Mononuclear cell (primary cell): ENCODE results near the gene WASF2. TPM values are rescaled to one million over a fixed set of nuclear protein-coding genes. Genes with fewer than 3 reads are reported as not detected.
"Not testable (repeated sequence)": the region's sequence is repeated elsewhere in the genome, so short reads cannot be mapped to it uniquely, and the experiment has no call there.

ENCODE experiments used
- H3K27me3 ChIP-seq: 2 replicates; pipeline ENCODE4 v1.6.0; 2011; ENCODE audit warnings: low read length, control low read depth; ENCODE audit not compliant: insufficient read depth
- H3K4me1 ChIP-seq: 2 replicates; pipeline ENCODE4 v1.5.1; 2011; ENCODE audit warnings: mild to moderate bottlenecking, low read length, control low read depth; ENCODE audit not compliant: insufficient read depth
- H3K4me3 ChIP-seq: 2 replicates; pipeline ENCODE4 v1.5.1; 2011; ENCODE audit warnings: mild to moderate bottlenecking, low read length, moderate library complexity
- H3K9me3 ChIP-seq: 2 replicates; pipeline ENCODE4 v1.5.1; 2011; ENCODE audit warnings: low read depth, mild to moderate bottlenecking, control low read depth, low read length
- total RNA-seq: library from RNA; depleted of rRNA; stranded (reverse); fragments of >200 nt; gene quantifications from one replicate; pipeline ENCODE4 v1.2.3, GENCODE V29; 2012

The WASF2 gene
- total RNA-seq, 1 donor, result 29.4 TPM

- Histone ChIP-seq H3K27me3 (no peaks in the 10 kb centered on the region), H3K4me1 (peaks cover 14% of the 10 kb centered on the region), H3K9me3 (no peaks in the 10 kb centered on the region), H3K4me3 (no peak overlapping the region)
These were observed 24.0 kb upstream of the WASF2 start for GRCh38 chr1:27513958-27514357.

- no peaks in the 10 kb centered on the region for H3K9me3 ChIP-seq
- no peak overlapping the region for H3K4me3 ChIP-seq
- no peaks in the 10 kb centered on the region for H3K27me3 ChIP-seq
- H3K4me1 ChIP-seq, result peaks cover 14% of the 10 kb centered on the region
These were observed 23.6 kb upstream of the WASF2 start for GRCh38 chr1:27513528-27513927.

- Histone ChIP-seq H3K4me1 (peaks cover 13% of the 10 kb centered on the region), H3K27me3 (no peaks in the 10 kb centered on the region), H3K4me3 (no peak overlapping the region), H3K9me3 (no peaks in the 10 kb centered on the region)
These were observed 19.4 kb upstream of the WASF2 start for GRCh38 chr1:27509127-27510080.

GRCh38 chr1:27507960-27508665 lies 18.1 kb upstream of the WASF2 start:
- Histone ChIP-seq H3K27me3 (no peaks in the 10 kb centered on the region), H3K4me1 (peaks cover under 1% of the 10 kb centered on the region), H3K9me3 (no peaks in the 10 kb centered on the region), H3K4me3 (no peak overlapping the region)

- H3K27me3 ChIP-seq, result no peaks in the 10 kb centered on the region
- no peaks in the 10 kb centered on the region for H3K4me1 ChIP-seq
- no peaks in the 10 kb centered on the region for H3K9me3 ChIP-seq
- no peak overlapping the region for H3K4me3 ChIP-seq
These were observed 16.7 kb upstream of the WASF2 start for GRCh38 chr1:27506703-27507102.

GRCh38 chr1:27505420-27505680 lies 15.4 kb upstream of the WASF2 start:
- no peaks in the 10 kb centered on the region for H3K9me3 ChIP-seq
- H3K4me3 ChIP-seq, result no peak overlapping the region
- H3K4me1 ChIP-seq, result no peaks in the 10 kb centered on the region
- H3K27me3 ChIP-seq, result no peaks in the 10 kb centered on the region

- H3K4me1 ChIP-seq, result no peaks in the 10 kb centered on the region
- H3K27me3 ChIP-seq, result no peaks in the 10 kb centered on the region
- H3K4me3 ChIP-seq, result no peak overlapping the region
- no peaks in the 10 kb centered on the region for H3K9me3 ChIP-seq
These were observed 14.8 kb upstream of the WASF2 start for GRCh38 chr1:27504588-27505419.

GRCh38 chr1:27503844-27504587 lies 14.0 kb upstream of the WASF2 start:
- no peaks in the 10 kb centered on the region for H3K4me1 ChIP-seq
- H3K27me3 ChIP-seq, result no peaks in the 10 kb centered on the region
- H3K9me3 ChIP-seq, result no peaks in the 10 kb centered on the region
- no peak overlapping the region for H3K4me3 ChIP-seq

- Histone ChIP-seq H3K4me3 (no peak overlapping the region), H3K4me1 (no peaks in the 10 kb centered on the region), H3K9me3 (no peaks in the 10 kb centered on the region), H3K27me3 (no peaks in the 10 kb centered on the region)
These were observed 13.1 kb upstream of the WASF2 start for GRCh38 chr1:27503033-27503432.

GRCh38 chr1:27501159-27501558 lies 11.2 kb upstream of the WASF2 start:
- not testable (repeated sequence) for H3K4me1 ChIP-seq, H3K9me3 ChIP-seq, H3K4me3 ChIP-seq, H3K27me3 ChIP-seq

GRCh38 chr1:27499142-27499541 lies 9.2 kb upstream of the WASF2 start:
- Histone ChIP-seq H3K9me3 (no peaks in the 10 kb centered on the region), H3K27me3 (no peaks in the 10 kb centered on the region), H3K4me3 (no peak overlapping the region), H3K4me1 (no peaks in the 10 kb centered on the region)

GRCh38 chr1:27496604-27497155 lies 6.7 kb upstream of the WASF2 start:
- Histone ChIP-seq H3K9me3 (no peaks in the 10 kb centered on the region), H3K4me3 (no peak overlapping the region), H3K4me1 (peaks cover 18% of the 10 kb centered on the region), H3K27me3 (no peaks in the 10 kb centered on the region)

GRCh38 chr1:27492796-27493195 lies 2.8 kb upstream of the WASF2 start:
- Histone ChIP-seq H3K4me3 (no peak overlapping the region), H3K9me3 (no peaks in the 10 kb centered on the region), H3K4me1 (peaks cover 43% of the 10 kb centered on the region), H3K27me3 (no peaks in the 10 kb centered on the region)
